ENCODE data around the gene COL9A1. TPM values are rescaled to one million over a fixed set of nuclear protein-coding genes. Genes with fewer than 3 reads are reported as not detected.

COL9A1 gene
- total and polyA plus RNA-seq, 9 of the 15 experiments (the other 6 are each of a cell fraction or from before 2014, with no cell fraction given) = 0.01 to 0.13 (median 0.06) TPM; not detected in 1

- TF ChIP-seq CREB3L1 (IDR thresholded peaks at IDR 0.05; ENCODE audit: borderline replicate concordance, low read depth) (no peak), NFYB (IDR thresholded peaks at IDR 0.05; ENCODE audit: extremely low read depth, insufficient read length) (no peak), ZNF398 (CRISPR knock-in tag; IDR thresholded peaks at IDR 0.05) (no peak), TEAD4 (IDR thresholded peaks at IDR 0.05; ENCODE audit: low read length) (no peak), TEAD4 (CRISPR knock-in tag; IDR thresholded peaks at IDR 0.05; ENCODE audit: borderline replicate concordance) (no peak), ZSCAN32 (CRISPR knock-in tag; IDR thresholded peaks at IDR 0.05) (no peak), CLOCK (CRISPR knock-in tag; IDR thresholded peaks at IDR 0.05; ENCODE audit: borderline replicate concordance) (no peak), ATF1 (CRISPR knock-in tag; IDR thresholded peaks at IDR 0.05) (no peak), ATF1 (tag; IDR thresholded peaks at IDR 0.05) (peak; percentile 43; the same call in 1 of the 2 replicates), HMGN3 (IDR thresholded peaks at IDR 0.05; ENCODE audit: borderline replicate concordance, extremely low read depth, insufficient read length, low read depth, low read length) (no peak)
Measured at GRCh38 chr6:70219943-70220613, 82.8 kb downstream of the COL9A1 start (continued).

Data from K562 (cell line).